OCI-LY1 (cell line): ENCODE results near the gene CLDN19.

Experiments used
- CTCF ChIP-seq: fragments of 200-600 bp; sonication (generic), shearing (Covaris generic); IDR thresholded peaks from 2 replicates; pipeline ENCODE4 v1.5.1; 2017; ENCODE audit warnings: mild to moderate bottlenecking, antibody characterized with exemption, low read length, moderate library complexity, mixed read lengths
- EZH2 ChIP-seq: fragments of 200-600 bp; sonication (generic), shearing (Covaris generic); IDR thresholded peaks from 2 replicates; pipeline ENCODE4 v1.8.0; 2017; ENCODE audit warnings: borderline replicate concordance, mixed run types, mild to moderate bottlenecking, antibody characterized with exemption, low read length, moderate library complexity, mixed read lengths

- no peak for TF ChIP-seq CTCF
- TF ChIP-seq EZH2: no peak
Measured at GRCh38 chr1:42773420-42773819, 33.4 kb upstream of the CLDN19 start.
